Suprapubic skin (tissue), 4 donors: Measurements from ENCODE around the gene OR10J1. TPM values are rescaled to one million over a fixed set of nuclear protein-coding genes. Genes with fewer than 3 reads are reported as not detected.

ENCODE experiments used
- DNase-seq, 2 donors: peaks; one replicate each; pipeline ENCODE4 v3.0.0-alpha.2; 2019; ENCODE audit warnings: low spot score in 2 of 2
- H3K27ac ChIP-seq: fragments of 200-600 bp; sonication (generic); one replicate; pipeline ENCODE4 v1.5.1; 2019
- H3K27me3 ChIP-seq: fragments of 200-600 bp; sonication (generic); one replicate; pipeline ENCODE4 v1.5.1; 2019
- H3K36me3 ChIP-seq: fragments of 200-600 bp; sonication (generic); one replicate; pipeline ENCODE4 v1.5.1; 2019
- H3K4me1 ChIP-seq: fragments of 200-600 bp; sonication (generic); one replicate; pipeline ENCODE4 v1.5.1; 2019
- H3K4me3 ChIP-seq: fragments of 200-600 bp; sonication (generic); one replicate; pipeline ENCODE4 v1.5.1; 2019; ENCODE audit warnings: mild to moderate bottlenecking
- H3K9me3 ChIP-seq: fragments of 200-600 bp; sonication (generic); one replicate; pipeline ENCODE4 v1.5.1; 2019
- EP300 ChIP-seq: sonication (generic); formaldehyde crosslinking; IDR thresholded peaks from one replicate; pipeline ENCODE4 v1.6.1; 2017; ENCODE audit warnings: antibody characterized with exemption
- POLR2AphosphoS5 ChIP-seq, 3 donors: sonication (generic); formaldehyde crosslinking; IDR thresholded peaks; one replicate each; pipeline ENCODE4 v1.6.1; 2017; ENCODE audit warnings: antibody characterized with exemption in 3 of 3
- WGBS: methylation state at CpG from one replicate; pipeline ENCODE4 v1.1.5; 2018; 5-methylcytosine and 5-hydroxymethylcytosine counted together
- total RNA-seq, 4 donors: library from RNA; depleted of rRNA; stranded (reverse); fragments of >200 nt; gene quantifications; one replicate each; pipeline ENCODE4 v1.1.0, GENCODE V29; 2016

Gene OR10J1
- total RNA-seq, 4 donors from 2014 or later = not detected

DNA sequence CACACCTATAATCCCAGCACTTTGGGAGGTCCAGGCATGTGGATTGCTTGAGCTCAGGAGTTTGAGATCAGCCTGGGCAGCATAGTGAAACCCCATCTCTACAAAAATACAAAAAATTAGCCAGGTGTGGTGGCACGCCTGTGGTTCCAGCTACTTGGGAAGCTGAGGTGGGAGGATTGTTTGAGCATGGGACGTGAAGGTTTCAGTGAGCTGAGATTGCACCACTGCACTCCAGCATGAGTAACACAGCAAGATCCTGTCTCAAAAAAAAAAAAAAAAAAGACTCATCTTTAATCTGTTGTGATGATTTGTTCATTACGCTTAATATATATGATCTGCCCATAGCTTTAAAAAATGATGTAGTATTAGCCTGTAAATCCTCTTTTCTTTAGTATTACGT, 44.0 kb downstream of the OR10J1 start:
- no peak overlapping the region for H3K27ac ChIP-seq
- peaks cover 7% of the 10 kb centered on the region for H3K9me3 ChIP-seq
- no peak for DNase-seq
- no peaks in the 10 kb centered on the region for H3K27me3 ChIP-seq
- TF ChIP-seq POLR2AphosphoS5 (IDR thresholded peaks at IDR 0.05) (no peak), EP300 (no peak)
- no peaks in the 10 kb centered on the region for H3K36me3 ChIP-seq
- no peak overlapping the region for H3K4me3 ChIP-seq
- 77% methylated on average over 4 of the region's 4 CpGs for WGBS
- no peaks in the 10 kb centered on the region for H3K4me1 ChIP-seq

Other genes with a start within 250 kb of the OR10J1 start
- 100 to 1,000 TPM in 1 of 4 donors, 10 to 100 TPM in 3; 34.7 to 117 (median 41.4) TPM for gene ACKR1, start 234.8 kb upstream of the OR10J1 start, total RNA-seq
- gene FCER1A, start 137.4 kb upstream of the OR10J1 start, total RNA-seq = 10 to 100 TPM; 14.3 to 36.9 (median 24.6) TPM
- gene OR10J4, start 7.5 kb upstream of the OR10J1 start, total RNA-seq = not detected
- not detected for gene OR10J5, start 96.3 kb downstream of the OR10J1 start, total RNA-seq
- gene APCS, start 148.1 kb downstream of the OR10J1 start, total RNA-seq = 1 to 10 TPM in 1 of 4 donors, not detected in 3; 1.3 TPM